Stomach (tissue), 9 donors: ENCODE results near the gene CETP. TPM values are rescaled to one million over a fixed set of nuclear protein-coding genes. Genes with fewer than 3 reads are reported as not detected.

ENCODE experiments used
- DNase-seq, 2 donors: peaks; one replicate each; pipeline versions ENCODE4 v3.0.0 to v3.0.0-alpha.2; 2013 to 2019
- H3K27ac ChIP-seq, 5 donors: fragments of 200-600 bp in 4 of 5; sonication (generic) in 4 of 5; one replicate each; pipeline ENCODE4 v1.5.1; 2013 to 2019; ENCODE audit warnings: mild to moderate bottlenecking in 1 of 5, moderate library complexity in 1 of 5
- H3K27me3 ChIP-seq, 3 donors: fragments of 200-600 bp; sonication (generic); one replicate each; pipeline ENCODE4 v1.5.1; 2017 to 2019; ENCODE audit warnings: mixed run types in 1 of 3
- H3K36me3 ChIP-seq, 4 donors: fragments of 200-600 bp; sonication (generic); 1 replicate in 3 of 4; 2 replicates in 1 of 4; pipeline ENCODE4 v1.5.1; 2016 to 2019
- H3K4me1 ChIP-seq, 4 donors: fragments of 200-600 bp; sonication (generic); one replicate each; pipeline ENCODE4 v1.5.1; 2016 to 2019
- H3K4me3 ChIP-seq, 4 donors: fragments of 200-600 bp; sonication (generic) in 3 of 4; one replicate each; pipeline ENCODE4 v1.5.1; 2016 to 2019; ENCODE audit warnings: mild to moderate bottlenecking in 1 of 4
- H3K9me3 ChIP-seq, 4 donors: fragments of 200-600 bp; sonication (generic); one replicate each; pipeline ENCODE4 v1.5.1; 2016 to 2019
- CTCF ChIP-seq, 7 experiments: fragments of 450-650 bp in 4 of 7; fragments of 200-600 bp in 3 of 7; sonication (generic) in 3 of 7; IDR thresholded peaks; one replicate each; pipeline ENCODE4 v1.5.1; 2016 to 2019; ENCODE audit warnings: antibody characterized with exemption in 7 of 7, control low read depth in 2 of 7, mild to moderate bottlenecking in 1 of 7
- EP300 ChIP-seq: sonication (generic); formaldehyde crosslinking; IDR thresholded peaks from one replicate; pipeline ENCODE4 v1.6.1; 2017; ENCODE audit warnings: antibody characterized with exemption
- POLR2A ChIP-seq, 4 donors: fragments of 450-650 bp; IDR thresholded peaks; one replicate each; pipeline ENCODE4 v1.6.1; 2016; ENCODE audit warnings: antibody characterized with exemption in 4 of 4, control low read depth in 2 of 4, mild to moderate bottlenecking in 1 of 4, moderate library complexity in 1 of 4
- POLR2AphosphoS5 ChIP-seq, 3 donors: sonication (generic); formaldehyde crosslinking; IDR thresholded peaks; one replicate each; pipeline ENCODE4 v1.6.1; 2016; ENCODE audit warnings: antibody characterized with exemption in 3 of 3
- WGBS, 5 donors: extraction: QIAGEN DNeasy Blood & Tissue Kit in 3 of 5; methylation state at CpG; one replicate each; pipeline versions ENCODE4 v1.1.5 to v1.1.7; 2013 to 2018; 5-methylcytosine and 5-hydroxymethylcytosine counted together
- intact Hi-C: fragments of 100-400 bp; cut with DNase I; formaldehyde crosslinking; loops from one replicate; pipeline ENCODE4 v1.15.1; 2023; ENCODE audit warnings: low total_unique reads
- polyA plus RNA-seq, 3 donors: library from polyadenylated mRNA; stranded (reverse); fragments of 200-250 nt; gene quantifications; one replicate each; pipeline ENCODE4 v1.2.3, GENCODE V29; 2013
- total RNA-seq, 5 donors: library from RNA; depleted of rRNA; stranded (reverse); fragments of >200 nt; gene quantifications; one replicate each; pipeline versions ENCODE4 v1.1.0 to v1.2.3, GENCODE V29; 2014 to 2016
- donor health status: healthy with polysubstance abuse.
- donor health status: Bipolar disorder and iron deficiency.
- donor health status: healthy.

Gene CETP
- total and polyA plus RNA-seq, 8 donors = 0.18 to 2.9 (median 0.32) TPM; not detected in 4

- Histone ChIP-seq H3K4me1 (peaks cover 0 to 30% (median 20%) of the 10 kb centered on the region in 4 donors), H3K27ac (no peak overlapping the region), H3K4me3 (no peak overlapping the region), H3K27me3 (no peaks in the 10 kb centered on the region), H3K36me3 (no peaks in the 10 kb centered on the region), H3K9me3 (no peaks in the 10 kb centered on the region)
- intact Hi-C loops = no loop called here
- 82 to 86% (median 86%) methylated on average over 15 to 16 of the region's 16 CpGs for WGBS, 5 donors
- TF ChIP-seq POLR2AphosphoS5 (IDR thresholded peaks at IDR 0.05) = no peak
- no peak for DNase-seq
Measured at GRCh38 chr16:56980792-56981724, 19.3 kb downstream of the CETP start.

- intact Hi-C loops = no loop called here
- Histone ChIP-seq H3K4me3 (no peak overlapping the region), H3K27ac (no peak overlapping the region), H3K4me1 (peaks cover 0 to 36% (median 24%) of the 10 kb centered on the region in 4 donors), H3K36me3 (no peaks in the 10 kb centered on the region), H3K27me3 (no peaks in the 10 kb centered on the region), H3K9me3 (no peaks in the 10 kb centered on the region)
- 85 to 94% (median 89%) methylated on average over 7 to 12 of the region's 12 CpGs for WGBS, 5 donors
- no peak for DNase-seq
- no peak for TF ChIP-seq CTCF (IDR thresholded peaks at IDR 0.05)
Measured at GRCh38 chr16:56981729-56982271, 20.1 kb downstream of the CETP start.

GRCh38 chr16:56982695-56983094 is 20.9 kb downstream of the CETP start:
- H3K27me3 ChIP-seq = no peaks in the 10 kb centered on the region
- intact Hi-C loops = no loop called here
- H3K4me3 ChIP-seq = no peak overlapping the region
- H3K36me3 ChIP-seq = no peaks in the 10 kb centered on the region
- no peak overlapping the region for H3K27ac ChIP-seq
- 85 to 95% (median 92%) methylated on average over 2 of the region's 2 CpGs for WGBS, 5 donors
- DNase-seq = no peak
- TF ChIP-seq EP300 (no peak), POLR2AphosphoS5 (IDR thresholded peaks at IDR 0.05) (no peak), POLR2A (IDR thresholded peaks at IDR 0.05) (no peak), CTCF (IDR thresholded peaks at IDR 0.05) (no peak)
- H3K4me1 ChIP-seq = peaks cover 0 to 37% (median 26%) of the 10 kb centered on the region in 4 donors
- H3K9me3 ChIP-seq = no peaks in the 10 kb centered on the region

GRCh38 chr16:56983211-56983751 is 21.5 kb downstream of the CETP start:
- Histone ChIP-seq H3K4me1 (peaks cover 0 to 43% (median 29%) of the 10 kb centered on the region in 4 donors), H3K27ac (peak overlapping the region in 2 of 5 donors; percentile 14 to 54), H3K27me3 (no peaks in the 10 kb centered on the region), H3K9me3 (no peaks in the 10 kb centered on the region), H3K36me3 (no peaks in the 10 kb centered on the region), H3K4me3 (no peak overlapping the region)
- peak; percentile 55 to 74 for DNase-seq
- 51 to 65% (median 59%) methylated on average over 9 of the region's 9 CpGs for WGBS, 5 donors
- TF ChIP-seq EP300 = no peak
- TF ChIP-seq POLR2AphosphoS5 (IDR thresholded peaks at IDR 0.05) = peak in 1 of 3 donors; percentile 8
- TF ChIP-seq POLR2A (IDR thresholded peaks at IDR 0.05) = no peak
- intact Hi-C loops = no loop called here

- Histone ChIP-seq H3K27ac (peak overlapping the region in 2 of 5 donors; percentile 49 to 91), H3K4me1 (peaks cover 7 to 52% (median 36%) of the 10 kb centered on the region in 4 donors), H3K36me3 (no peaks in the 10 kb centered on the region), H3K9me3 (no peaks in the 10 kb centered on the region), H3K4me3 (no peak overlapping the region), H3K27me3 (no peaks in the 10 kb centered on the region)
- TF ChIP-seq POLR2A (IDR thresholded peaks at IDR 0.05) = no peak
- no peak for TF ChIP-seq CTCF (IDR thresholded peaks at IDR 0.05)
- TF ChIP-seq EP300 = no peak
- TF ChIP-seq POLR2AphosphoS5 (IDR thresholded peaks at IDR 0.05) = no peak
- DNase-seq = no peak
- 81 to 91% (median 87%) methylated on average over 6 of the region's 6 CpGs for WGBS, 5 donors
- intact Hi-C loops = no loop called here
Measured at GRCh38 chr16:56984639-56985038, 22.9 kb downstream of the CETP start.
